HG03342 (cell line): ENCODE measurements around the gene SMIM12.
A peak's percentile ranks its signal among the peaks of the same experiment; 100 is the strongest.

Source experiments
- ATAC-seq: cut with Tn5 transposase; IDR thresholded peaks from one replicate; pipeline ENCODE4 v1.9.1; 2021; ENCODE audit warnings: mild to moderate bottlenecking, moderate library complexity; ENCODE audit not compliant: unreplicated experiment

Gene SMIM12

GRCh38 chr1:34874296-34874952 is 14.9 kb upstream of the SMIM12 start:
- ATAC-seq = no peak

- no peak for ATAC-seq
These were observed 12.6 kb upstream of the SMIM12 start for GRCh38 chr1:34872133-34872503.

GRCh38 chr1:34871443-34872132 is 12.0 kb upstream of the SMIM12 start:
- ATAC-seq = no peak

- ATAC-seq = no peak
These were observed 10.8 kb upstream of the SMIM12 start for GRCh38 chr1:34870395-34870794.

- ATAC-seq = no peak
These were observed 10.2 kb upstream of the SMIM12 start for GRCh38 chr1:34869760-34870159.

- ATAC-seq = no peak
These were observed 8.9 kb upstream of the SMIM12 start for GRCh38 chr1:34868230-34869049.

GRCh38 chr1:34867415-34867814 is 7.9 kb upstream of the SMIM12 start:
- ATAC-seq = no peak

- no peak for ATAC-seq
These were observed 7.2 kb upstream of the SMIM12 start for GRCh38 chr1:34866762-34867109.

- ATAC-seq = peak; percentile 63
These were observed 6.6 kb upstream of the SMIM12 start for GRCh38 chr1:34865981-34866761.

- ATAC-seq = no peak
These were observed 6.0 kb upstream of the SMIM12 start for GRCh38 chr1:34865573-34865972.

GRCh38 chr1:34864759-34865158 is 5.2 kb upstream of the SMIM12 start:
- no peak for ATAC-seq

- no peak for ATAC-seq
These were observed 4.0 kb upstream of the SMIM12 start for GRCh38 chr1:34863501-34863900.

GRCh38 chr1:34858901-34859445 is 576 bp downstream of the SMIM12 start:
- no peak for ATAC-seq

GRCh38 chr1:34856697-34857096 is 2.9 kb downstream of the SMIM12 start:
- ATAC-seq = no peak

GRCh38 chr1:34852677-34853217 is 6.8 kb downstream of the SMIM12 start:
- peak; percentile 96 for ATAC-seq

GRCh38 chr1:34851431-34852105 is 8.0 kb downstream of the SMIM12 start:
- ATAC-seq = no peak

- no peak for ATAC-seq
These were observed 9.2 kb downstream of the SMIM12 start for GRCh38 chr1:34850382-34850781.

- no peak for ATAC-seq
These were observed 12.5 kb downstream of the SMIM12 start for GRCh38 chr1:34847094-34847493.

- no peak for ATAC-seq
These were observed 13.3 kb downstream of the SMIM12 start for GRCh38 chr1:34846265-34846664.
